AG09319 (cell line): Measurements from ENCODE around the gene ISYNA1.

Experiments
- DNase-seq: peaks from one replicate; pipeline ENCODE4 v3.0.0-alpha.2; 2010; ENCODE audit warnings: low read depth; ENCODE audit errors: extremely low read depth
- CTCF ChIP-seq: IDR thresholded peaks from 2 replicates; pipeline ENCODE4 v1.5.1; 2011; ENCODE audit warnings: low read depth, mild to moderate bottlenecking, inconsistent platforms, low read length, moderate library complexity

Gene ISYNA1

GRCh38 chr19:18386543-18387271 is 51.2 kb downstream of the ISYNA1 start:
- TF ChIP-seq CTCF: no peak
- peak; percentile 78 for DNase-seq

- TF ChIP-seq CTCF: peak; percentile 81
- DNase-seq: peak; percentile 93
Observed at GRCh38 chr19:18385675-18386542, 52.0 kb downstream of the ISYNA1 start, which contains the start of gene GDF15. TSS of gene GDF15 (plus strand) at chr19:18386158. CDS start at chr19:18386190, 32 bp downstream.

DNA sequence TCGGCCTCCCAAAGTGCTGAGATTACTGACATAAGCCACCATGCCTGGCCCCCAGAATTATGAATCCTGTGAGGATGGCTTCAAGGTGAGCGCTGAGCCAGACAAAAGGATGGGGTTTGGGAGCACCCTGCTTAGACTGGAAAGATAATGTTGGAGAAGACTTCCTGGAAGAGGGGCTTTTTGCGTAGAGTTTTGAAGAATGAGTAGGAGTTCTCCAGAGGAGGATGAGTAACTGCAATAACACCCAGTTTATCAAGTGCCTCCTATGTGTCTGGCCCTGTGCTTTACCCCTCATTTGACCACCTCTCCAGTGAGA is 52.6 kb downstream of the ISYNA1 start:
- DNase-seq: no peak
- TF ChIP-seq CTCF: no peak

DNA sequence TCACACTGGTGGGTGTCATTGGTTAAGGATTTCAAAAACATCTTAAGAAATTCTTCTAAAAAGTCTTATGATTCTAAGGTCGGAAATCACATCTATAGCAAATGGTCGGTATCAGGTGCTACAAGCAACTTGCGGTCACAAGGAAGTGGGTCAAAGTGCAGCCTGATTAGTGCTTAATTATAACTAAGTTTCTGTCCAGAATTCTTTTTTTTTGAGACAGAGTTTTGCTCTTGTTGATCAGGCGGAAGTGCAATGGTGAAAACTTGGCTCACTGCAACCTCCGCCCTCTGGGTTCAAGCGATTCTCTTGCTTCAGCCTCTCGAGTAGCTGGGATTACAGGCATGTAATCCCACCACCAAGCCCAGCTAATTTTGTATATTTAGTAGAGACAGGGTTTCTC is 53.2 kb downstream of the ISYNA1 start:
- no peak for DNase-seq
- TF ChIP-seq CTCF: no peak
